Measurements from ENCODE around the gene MTX2.
"Not testable (repeated sequence)": the region's sequence is repeated elsewhere in the genome, so short reads cannot be mapped to it uniquely, and the experiment has no call there.

The MTX2 gene

GRCh38 chr2:176291335-176291734 lies 22.1 kb downstream of the MTX2 start:
- no peak for DNase-seq

GRCh38 chr2:176291809-176292283 lies 22.6 kb downstream of the MTX2 start:
- DNase-seq, result peak; percentile 75

- DNase-seq, result no peak
Measured at GRCh38 chr2:176292608-176293007, 23.4 kb downstream of the MTX2 start.

- DNase-seq, result no peak
Measured at GRCh38 chr2:176293334-176293733, 24.1 kb downstream of the MTX2 start.

GRCh38 chr2:176297067-176297466 lies 27.8 kb downstream of the MTX2 start:
- peak; percentile 43 for DNase-seq

- no peak for DNase-seq
Measured at GRCh38 chr2:176297737-176298136, 28.5 kb downstream of the MTX2 start.

- not testable (repeated sequence) for DNase-seq
Measured at GRCh38 chr2:176306020-176306419, 36.8 kb downstream of the MTX2 start.

GRCh38 chr2:176317199-176317598 lies 48.0 kb downstream of the MTX2 start:
- DNase-seq, result no peak

GRCh38 chr2:176317623-176318065 lies 48.4 kb downstream of the MTX2 start:
- DNase-seq, result no peak

- no peak for DNase-seq
Measured at GRCh38 chr2:176321916-176322315, 52.7 kb downstream of the MTX2 start.

- DNase-seq, result no peak
Measured at GRCh38 chr2:176324862-176325261, 55.6 kb downstream of the MTX2 start.

GRCh38 chr2:176325732-176326131 lies 56.5 kb downstream of the MTX2 start:
- no peak for DNase-seq

GRCh38 chr2:176328149-176328548 lies 58.9 kb downstream of the MTX2 start:
- DNase-seq, result no peak

GRCh38 chr2:176330612-176331011 lies 61.4 kb downstream of the MTX2 start:
- DNase-seq, result no peak

GRCh38 chr2:176331646-176332045 lies 62.4 kb downstream of the MTX2 start:
- DNase-seq, result no peak

GRCh38 chr2:176334729-176335128 lies 65.5 kb downstream of the MTX2 start:
- no peak for DNase-seq

- DNase-seq, result no peak
Measured at GRCh38 chr2:176338395-176338794, 69.2 kb downstream of the MTX2 start.

- no peak for DNase-seq
Measured at GRCh38 chr2:176339208-176339607, 70.0 kb downstream of the MTX2 start.

- DNase-seq, result no peak
Measured at GRCh38 chr2:176356251-176356650, 87.0 kb downstream of the MTX2 start.

GRCh38 chr2:176364273-176364977 lies 95.2 kb downstream of the MTX2 start:
- DNase-seq, result no peak

- DNase-seq, result no peak
Measured at GRCh38 chr2:176368349-176368748, 99.1 kb downstream of the MTX2 start.

- DNase-seq, result peak; percentile 7
Measured at GRCh38 chr2:176370467-176371171, 101.4 kb downstream of the MTX2 start.

- DNase-seq, result not testable (repeated sequence)
Measured at GRCh38 chr2:176373155-176373554, 103.9 kb downstream of the MTX2 start.

GRCh38 chr2:176378323-176378722 lies 109.1 kb downstream of the MTX2 start:
- no peak for DNase-seq

All from RPMI8226 (cell line).